GM18861 (cell line): Measurements from ENCODE around the gene EMILIN2.
"Not testable (repeated sequence)": the region's sequence is repeated elsewhere in the genome, so short reads cannot be mapped to it uniquely, and the experiment has no call there.

Experiments used
- ATAC-seq: cut with Tn5 transposase; IDR thresholded peaks from one replicate; pipeline ENCODE4 v1.9.1; 2021; ENCODE audit not compliant: unreplicated experiment

EMILIN2 gene

GRCh38 chr18:2843146-2843545 is 3.7 kb upstream of the EMILIN2 start:
- ATAC-seq, result no peak

- no peak for ATAC-seq
Observed at GRCh38 chr18:2845172-2845571, 1.6 kb upstream of the EMILIN2 start.

GRCh38 chr18:2847317-2848246 is 776 bp downstream of the EMILIN2 start:
- ATAC-seq, result no peak

- ATAC-seq, result no peak
Observed at GRCh38 chr18:2848247-2849246, 1.7 kb downstream of the EMILIN2 start.

GRCh38 chr18:2850816-2851215 is 4.0 kb downstream of the EMILIN2 start:
- no peak for ATAC-seq

GRCh38 chr18:2851771-2852170 is 5.0 kb downstream of the EMILIN2 start:
- ATAC-seq, result no peak

- not testable (repeated sequence) for ATAC-seq
Observed at GRCh38 chr18:2852460-2852859, 5.7 kb downstream of the EMILIN2 start.

GRCh38 chr18:2853173-2853925 is 6.5 kb downstream of the EMILIN2 start:
- no peak for ATAC-seq

GRCh38 chr18:2853926-2854664 is 7.3 kb downstream of the EMILIN2 start:
- ATAC-seq, result no peak

GRCh38 chr18:2854875-2855274 is 8.1 kb downstream of the EMILIN2 start:
- no peak for ATAC-seq

GRCh38 chr18:2855560-2856350 is 8.9 kb downstream of the EMILIN2 start:
- ATAC-seq, result no peak

- ATAC-seq, result no peak
Observed at GRCh38 chr18:2856547-2857170, 9.9 kb downstream of the EMILIN2 start.

GRCh38 chr18:2857491-2858131 is 10.8 kb downstream of the EMILIN2 start:
- ATAC-seq, result no peak

- ATAC-seq, result not testable (repeated sequence)
Observed at GRCh38 chr18:2860397-2860796, 13.6 kb downstream of the EMILIN2 start.

GRCh38 chr18:2863997-2864396 is 17.2 kb downstream of the EMILIN2 start:
- ATAC-seq, result not testable (repeated sequence)

GRCh38 chr18:2866465-2866864 is 19.7 kb downstream of the EMILIN2 start:
- not testable (repeated sequence) for ATAC-seq

- ATAC-seq, result no peak
Observed at GRCh38 chr18:2869207-2869606, 22.4 kb downstream of the EMILIN2 start.

GRCh38 chr18:2871111-2871720 is 24.4 kb downstream of the EMILIN2 start:
- ATAC-seq, result no peak
